DOHH2 (cell line): ENCODE data around the gene OSTN.

Experiments used
- H3F3A ChIP-seq: fragments of 200-600 bp; sonication (generic), shearing (Covaris generic); 2 replicates; pipeline ENCODE4 v1.6.0; 2016; ENCODE audit warnings: antibody characterized with exemption, mild to moderate bottlenecking; ENCODE audit not compliant: control insufficient read depth, insufficient read depth
- H3K27ac ChIP-seq: fragments of 200-600 bp; sonication (generic); 2 replicates; pipeline ENCODE4 v1.5.1; 2014; ENCODE audit warnings: low read depth, mild to moderate bottlenecking, low read length, moderate library complexity
- H3K27me3 ChIP-seq: fragments of 200-600 bp; sonication (generic); 2 replicates; pipeline ENCODE4 v1.6.1; 2014; ENCODE audit warnings: mild to moderate bottlenecking, low read length, mixed read lengths; ENCODE audit not compliant: control insufficient read depth
- H3K36me3 ChIP-seq: fragments of 200-600 bp; sonication (generic); 2 replicates; pipeline ENCODE4 v1.6.1; 2014; ENCODE audit warnings: mild to moderate bottlenecking, low read length, moderate library complexity, mixed read lengths; ENCODE audit not compliant: control insufficient read depth
- H3K4me1 ChIP-seq: fragments of 200-600 bp; sonication (generic); 2 replicates; pipeline ENCODE4 v1.6.1; 2014; ENCODE audit warnings: mild to moderate bottlenecking, low read length, mixed read lengths; ENCODE audit not compliant: control insufficient read depth
- H3K4me2 ChIP-seq: fragments of 200-600 bp; sonication (generic); 2 replicates; pipeline ENCODE4 v1.6.0; 2014; ENCODE audit warnings: mild to moderate bottlenecking, low read length, moderate library complexity
- H3K4me3 ChIP-seq: fragments of 200-600 bp; sonication (generic); 2 replicates; pipeline ENCODE4 v1.5.1; 2014; ENCODE audit warnings: mild to moderate bottlenecking, low read length, mixed read lengths
- H3K79me2 ChIP-seq: fragments of 200-600 bp; sonication (generic); 2 replicates; pipeline ENCODE4 v1.6.1; 2014; ENCODE audit warnings: mild to moderate bottlenecking, low read length, mixed read lengths; ENCODE audit not compliant: control insufficient read depth
- H3K9me2 ChIP-seq: fragments of 200-600 bp; sonication (generic); replicated peaks from 2 replicates; pipeline ENCODE4 v1.6.1; 2014; ENCODE audit warnings: mild to moderate bottlenecking, low read length, mixed read lengths; ENCODE audit not compliant: control insufficient read depth
- H3K9me3 ChIP-seq: fragments of 200-600 bp; sonication (generic); 2 replicates; pipeline ENCODE4 v1.6.1; 2014; ENCODE audit warnings: antibody characterized with exemption, low read length, mixed read lengths; ENCODE audit not compliant: control insufficient read depth, insufficient read depth
- H4K20me1 ChIP-seq: fragments of 200-600 bp; sonication (generic); 2 replicates; pipeline ENCODE4 v1.6.0; 2014; ENCODE audit warnings: low read depth, mild to moderate bottlenecking, antibody characterized with exemption, low read length, moderate library complexity; ENCODE audit not compliant: control insufficient read depth, insufficient read depth
- EZH2phosphoT487 ChIP-seq: fragments of 200-600 bp; sonication (generic); IDR thresholded peaks from 2 replicates; pipeline ENCODE4 v1.6.1; 2017; ENCODE audit warnings: borderline replicate concordance, mild to moderate bottlenecking, antibody characterized with exemption, low read length, moderate library complexity, mixed read lengths
- TF ChIP-seq, protein P1 (sequence below): fragments of 200-600 bp; sonication (generic); IDR thresholded peaks from one replicate; pipeline ENCODE4 v1.5.1; 2014; ENCODE audit warnings: antibody characterized with exemption, mild to moderate bottlenecking, low read depth, low read length; ENCODE audit not compliant: poor library complexity, severe bottlenecking

OSTN gene

DNA sequence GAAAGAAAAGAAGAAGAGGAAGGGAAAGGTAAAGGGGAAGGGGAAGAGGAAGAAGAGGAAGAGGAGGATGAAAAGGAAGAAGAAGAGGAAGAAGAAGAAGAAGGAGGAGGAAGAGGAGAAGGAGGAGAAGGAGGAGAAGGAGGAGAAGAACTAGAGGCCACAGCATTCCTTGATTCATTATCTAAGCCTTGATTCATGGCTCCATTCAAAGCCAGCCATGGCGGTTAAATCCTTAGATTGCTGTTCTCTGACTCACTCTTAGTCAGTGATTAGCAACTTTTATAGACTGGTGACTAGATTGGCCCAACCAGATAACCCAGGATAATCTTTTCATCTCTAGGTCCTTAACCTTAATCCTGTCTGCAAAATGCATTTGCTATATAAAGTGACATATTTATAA, 47.6 kb downstream of the OSTN start:
- Histone ChIP-seq H3K27ac (0 out of 2 replicates have a peak overlapping the region, but pooled peaks have one; percentile 9), H3K27me3 (no peaks in the 10 kb centered on the region), H3K4me2 (no peak overlapping the region)

DNA sequence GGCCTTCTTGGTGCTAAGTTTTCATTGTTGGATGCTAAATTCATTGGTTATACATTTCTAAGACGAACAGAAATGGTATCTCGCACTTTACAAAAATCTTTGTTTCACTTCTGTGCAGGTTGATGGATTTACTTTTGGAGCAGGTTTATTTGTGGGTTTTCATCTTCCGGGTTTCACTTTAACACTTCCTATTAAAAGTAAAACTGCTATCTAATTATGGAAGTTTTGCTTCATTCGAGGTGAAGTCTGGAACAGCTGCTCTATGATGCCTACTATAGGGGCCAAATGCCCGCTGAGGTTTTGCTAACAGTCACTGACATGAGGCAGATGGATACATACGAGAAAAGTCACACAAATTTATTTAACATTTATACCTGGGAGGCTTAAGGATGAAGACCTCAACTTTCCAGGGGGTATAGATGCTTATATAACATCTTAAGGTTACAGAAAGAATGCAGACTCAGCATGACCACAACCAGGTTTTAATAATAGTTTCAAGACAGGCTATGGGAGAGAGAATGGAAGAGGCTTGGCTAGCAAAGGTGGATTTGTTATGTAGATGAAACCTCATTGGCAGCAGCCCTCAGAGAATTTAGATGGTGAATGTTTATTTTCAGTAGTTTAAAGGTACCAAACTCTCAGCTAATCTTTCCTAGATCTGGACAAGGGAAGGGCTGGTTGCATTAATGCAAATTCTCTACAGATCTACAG, 54.2 kb downstream of the OSTN start:
- peaks cover 59% of the 10 kb centered on the region for H3K4me1 ChIP-seq
- H3K36me3 ChIP-seq, result no peaks in the 10 kb centered on the region; the same call in 1 of the 2 replicates
- no peaks in the 10 kb centered on the region for H4K20me1 ChIP-seq
- TF ChIP-seq EZH2phosphoT487, result no peak
- TF ChIP-seq, protein P1, sequence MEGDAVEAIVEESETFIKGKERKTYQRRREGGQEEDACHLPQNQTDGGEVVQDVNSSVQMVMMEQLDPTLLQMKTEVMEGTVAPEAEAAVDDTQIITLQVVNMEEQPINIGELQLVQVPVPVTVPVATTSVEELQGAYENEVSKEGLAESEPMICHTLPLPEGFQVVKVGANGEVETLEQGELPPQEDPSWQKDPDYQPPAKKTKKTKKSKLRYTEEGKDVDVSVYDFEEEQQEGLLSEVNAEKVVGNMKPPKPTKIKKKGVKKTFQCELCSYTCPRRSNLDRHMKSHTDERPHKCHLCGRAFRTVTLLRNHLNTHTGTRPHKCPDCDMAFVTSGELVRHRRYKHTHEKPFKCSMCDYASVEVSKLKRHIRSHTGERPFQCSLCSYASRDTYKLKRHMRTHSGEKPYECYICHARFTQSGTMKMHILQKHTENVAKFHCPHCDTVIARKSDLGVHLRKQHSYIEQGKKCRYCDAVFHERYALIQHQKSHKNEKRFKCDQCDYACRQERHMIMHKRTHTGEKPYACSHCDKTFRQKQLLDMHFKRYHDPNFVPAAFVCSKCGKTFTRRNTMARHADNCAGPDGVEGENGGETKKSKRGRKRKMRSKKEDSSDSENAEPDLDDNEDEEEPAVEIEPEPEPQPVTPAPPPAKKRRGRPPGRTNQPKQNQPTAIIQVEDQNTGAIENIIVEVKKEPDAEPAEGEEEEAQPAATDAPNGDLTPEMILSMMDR, result no peak
- no peaks in the 10 kb centered on the region for H3K9me3 ChIP-seq
- H3K27ac ChIP-seq, result no peak overlapping the region; the same call in 1 of the 2 replicates
- H3K4me3 ChIP-seq, result peak overlapping the region; percentile 39
- no peaks in the 10 kb centered on the region for H3K27me3 ChIP-seq
- H3K4me2 ChIP-seq, result peak overlapping the region; percentile 63
- no peaks in the 10 kb centered on the region for H3F3A ChIP-seq
- H3K9me2 ChIP-seq, result no peaks in the 10 kb centered on the region
- no peaks in the 10 kb centered on the region for H3K79me2 ChIP-seq

More for the DNA sequence above, 47.6 kb downstream of the OSTN start:
- Histone ChIP-seq H3K4me3 (no peak overlapping the region), H3K9me3 (no peaks in the 10 kb centered on the region), H3K36me3 (no peaks in the 10 kb centered on the region), H3F3A (no peaks in the 10 kb centered on the region), H3K9me2 (no peaks in the 10 kb centered on the region), H3K79me2 (no peaks in the 10 kb centered on the region), H4K20me1 (no peaks in the 10 kb centered on the region), H3K4me1 (peaks cover 22% of the 10 kb centered on the region)
- no peak for TF ChIP-seq EZH2phosphoT487
- TF ChIP-seq, protein P1, result no peak

DNA sequence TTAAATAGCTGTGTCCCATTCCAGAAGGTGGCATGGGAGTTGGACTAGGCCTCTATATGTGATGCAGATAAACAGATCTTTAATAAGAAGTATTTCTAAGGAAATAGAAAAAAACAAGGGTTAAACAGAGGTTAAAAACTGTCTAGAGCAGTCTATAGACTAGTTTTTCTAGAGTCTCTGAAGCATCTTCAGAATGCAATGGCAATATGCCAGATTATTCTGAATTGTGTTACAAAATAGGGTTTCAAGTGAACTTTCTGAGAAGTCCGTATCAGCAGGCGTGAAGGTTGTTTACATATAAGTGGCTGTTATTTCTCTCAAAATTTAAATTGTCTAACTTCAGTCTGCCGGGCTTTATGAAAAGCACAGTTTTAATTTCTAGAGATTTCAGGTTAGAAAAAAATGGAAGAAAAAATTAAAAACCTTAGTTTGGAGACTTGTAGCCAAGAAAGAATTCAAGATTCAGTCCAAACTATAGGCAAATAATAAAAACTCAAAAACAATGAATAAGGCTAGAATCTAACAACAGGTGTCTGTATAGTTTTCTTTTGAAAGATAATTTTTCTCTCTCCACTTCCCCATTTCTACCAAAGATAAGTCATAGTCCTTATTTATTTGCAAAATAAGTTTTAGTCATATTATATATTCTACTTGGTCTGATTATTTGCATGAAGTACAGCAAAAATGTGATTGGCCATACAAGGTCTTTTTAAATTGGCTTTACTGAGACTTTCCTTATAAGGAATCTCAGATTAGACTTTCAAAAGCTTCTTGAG, 55.2 kb downstream of the OSTN start:
- Histone ChIP-seq H3K27me3 (no peaks in the 10 kb centered on the region), H3K4me2 (no peak overlapping the region), H3F3A (no peaks in the 10 kb centered on the region), H3K9me2 (no peaks in the 10 kb centered on the region), H3K36me3 (no peaks in the 10 kb centered on the region; the same call in 1 of the 2 replicates), H3K79me2 (no peaks in the 10 kb centered on the region), H3K27ac (no peak overlapping the region), H3K9me3 (no peaks in the 10 kb centered on the region), H3K4me1 (peaks cover 69% of the 10 kb centered on the region), H3K4me3 (no peak overlapping the region), H4K20me1 (no peaks in the 10 kb centered on the region)
- TF ChIP-seq, protein P1, result no peak
- TF ChIP-seq EZH2phosphoT487, result no peak
